Adrenal gland (tissue), 12 donors: Measurements from ENCODE around the gene ISCA1. TPM values are rescaled to one million over a fixed set of nuclear protein-coding genes. Genes with fewer than 3 reads are reported as not detected.
"Not testable (repeated sequence)": the region's sequence is repeated elsewhere in the genome, so short reads cannot be mapped to it uniquely, and the experiment has no call there.

Experiments
- DNase-seq, 7 donors: peaks; one replicate each; pipeline ENCODE4 v3.0.0-alpha.2; 2019 to 2020
- H3K27ac ChIP-seq, 5 donors: fragments of 200-600 bp; sonication (generic) in 4 of 5; 1 replicate in 3 of 5; 2 replicates in 2 of 5; pipeline versions ENCODE4 v1.5.1 to v1.8.0; 2016 to 2020; ENCODE audit warnings: mild to moderate bottlenecking in 1 of 5
- H3K27me3 ChIP-seq: fragments of 200-600 bp; 2 replicates; pipeline ENCODE4 v1.8.0; 2021
- H3K36me3 ChIP-seq, 2 donors: fragments of 200-600 bp; replicated peaks in 1 of 2; 1 replicate in 1 of 2; 2 replicates in 1 of 2; pipeline versions ENCODE4 v1.5.1 to v1.8.0; 2018 to 2022
- H3K4me1 ChIP-seq, 2 donors: fragments of 200-600 bp; replicated peaks in 1 of 2; 1 replicate in 1 of 2; 2 replicates in 1 of 2; pipeline versions ENCODE4 v1.5.1 to v1.8.0; 2018 to 2021
- H3K4me3 ChIP-seq, 4 donors: fragments of 200-600 bp; sonication (generic) in 3 of 4; one replicate each; pipeline ENCODE4 v1.5.1; 2016 to 2018
- H3K9me3 ChIP-seq, 3 donors: fragments of 200-600 bp; sonication (generic) in 1 of 3; replicated peaks in 1 of 3; 1 replicate in 2 of 3; 2 replicates in 1 of 3; pipeline versions ENCODE4 v1.5.1 to v1.8.0; 2016 to 2021
- CTCF ChIP-seq, 6 experiments: fragments of 450-650 bp in 4 of 6; fragments of 200-600 bp in 2 of 6; sonication (generic) in 1 of 6; IDR thresholded peaks; 1 replicate in 5 of 6; 2 replicates in 1 of 6; pipeline versions ENCODE4 v1.5.1 to v1.8.0; 2016 to 2021; ENCODE audit warnings: antibody characterized with exemption in 6 of 6, mild to moderate bottlenecking in 2 of 6, moderate library complexity in 1 of 6
- POLR2A ChIP-seq, 2 donors: fragments of 450-650 bp; IDR thresholded peaks; one replicate each; pipeline ENCODE4 v1.6.1; 2017; ENCODE audit warnings: antibody characterized with exemption in 2 of 2, mild to moderate bottlenecking in 2 of 2, moderate library complexity in 1 of 2
- WGBS, 4 donors: extraction: QIAGEN DNeasy Blood & Tissue Kit in 2 of 4; methylation state at CpG; one replicate each; pipeline versions ENCODE4 v1.1.5 to v1.1.7; 2013 to 2017; 5-methylcytosine and 5-hydroxymethylcytosine counted together
- intact Hi-C, 2 donors: fragments of 100-400 bp; cut with DNase I; formaldehyde crosslinking; loops; one replicate each; pipeline versions ENCODE4 v1.14.1 to v1.15.0; 2022 to 2023
- polyA plus RNA-seq, 3 donors: library from polyadenylated mRNA; stranded (reverse); fragments of 200-250 nt in 2 of 3; fragments of 350-450 nt in 1 of 3; fragmentation: Illumina TruSeq in 1 of 3; extraction: RNeasy Lipid Tissue Mini Kit (QIAGEN cat#74804) in 1 of 3; gene quantifications; one replicate each; pipeline ENCODE4 v1.2.3, GENCODE V29; 2013 to 2014
- total RNA-seq, 9 donors: library from RNA; depleted of rRNA in 4 of 9; stranded (reverse); fragments of >200 nt in 4 of 9; fragments of 120-200 nt in 1 of 9; fragmentation: NEBNext Ultra II Directional in 1 of 9; extraction: Animal tissue kit (Norgen Biotek cat#: 25700) in 1 of 9; gene quantifications; one replicate each; pipeline versions ENCODE4 v1.1.0 to v1.2.4, GENCODE V29; 2013 to 2023
- donor health status: healthy with polysubstance abuse.
- donor health status: Bipolar disorder and iron deficiency.
- donor health status: DM: yes; HTN: yes; CAD: no.
- donor health status: DM: no; HTN: no; CAD: no.
- donor health status: DM: no; HTN: no; CAD: no.
- donor health status: DM: yes; HTN: yes; CAD: no.

The ISCA1 gene
- total and polyA plus RNA-seq, 12 donors = 16.3 to 128 (median 50.7) TPM

GRCh38 chr9:86300701-86301100, 18.4 kb upstream of the ISCA1 start:
- WGBS, 4 donors = 94 to 97% (median 96%) methylated on average over 2 of the region's 2 CpGs
- intact Hi-C loops = no loop called here
- Histone ChIP-seq H3K4me1 (peaks cover 3 to 13% of the 10 kb centered on the region in 2 donors), H3K9me3 (no peaks in the 10 kb centered on the region), H3K27ac (no peak overlapping the region), H3K4me3 (no peak overlapping the region), H3K27me3 (no peaks in the 10 kb centered on the region), H3K36me3 (peaks cover 0 to 72% of the 10 kb centered on the region in 2 donors)
- TF ChIP-seq POLR2A (IDR thresholded peaks at IDR 0.05) (no peak), CTCF (IDR thresholded peaks at IDR 0.05) (no peak)
- no peak for DNase-seq

- 60 to 71% (median 65%) methylated on average over 10 to 11 of the region's 11 CpGs for WGBS, 4 donors
- Histone ChIP-seq H3K36me3 (peaks cover 0 to 57% of the 10 kb centered on the region in 2 donors), H3K9me3 (no peaks in the 10 kb centered on the region)
These were observed 16.5 kb upstream of the ISCA1 start for GRCh38 chr9:86298873-86299272.

GRCh38 chr9:86290341-86290740, 8.0 kb upstream of the ISCA1 start:
- H3K9me3 ChIP-seq, intact Hi-C loops, H3K4me3 ChIP-seq, H3K4me1 ChIP-seq, H3K27ac ChIP-seq, H3K27me3 ChIP-seq, DNase-seq: not testable (repeated sequence)
- WGBS, 4 donors = 89 to 92% (median 90%) methylated on average over 6 of the region's 6 CpGs
- peaks cover 0 to 12% of the 10 kb centered on the region in 2 donors for H3K36me3 ChIP-seq

More at GRCh38 chr9:86298873-86299272, 16.5 kb upstream of the ISCA1 start:
- H3K4me1 ChIP-seq = peaks cover 0 to 7% of the 10 kb centered on the region in 2 donors
- peak overlapping the region in 2 of 5 donors; percentile 30 to 38 for H3K27ac ChIP-seq
- peak in 5 of 7 donors; percentile 32 to 65 (median 56) for DNase-seq
- peak overlapping the region in 1 of 4 donors; percentile 16 for H3K4me3 ChIP-seq
- TF ChIP-seq CTCF (IDR thresholded peaks at IDR 0.05) = no peak
- TF ChIP-seq POLR2A (IDR thresholded peaks at IDR 0.05) = no peak
- H3K27me3 ChIP-seq = no peaks in the 10 kb centered on the region
- intact Hi-C loops = no loop called here

GRCh38 chr9:86288499-86289198, 6.3 kb upstream of the ISCA1 start:
- 90 to 93% (median 92%) methylated on average over 6 of the region's 6 CpGs for WGBS, 4 donors
- TF ChIP-seq CTCF (IDR thresholded peaks at IDR 0.05) (no peak), POLR2A (IDR thresholded peaks at IDR 0.05) (no peak)
- Histone ChIP-seq H3K36me3 (peaks cover 0 to 12% of the 10 kb centered on the region in 2 donors), H3K4me1 (no peaks in the 10 kb centered on the region), H3K4me3 (no peak overlapping the region), H3K27me3 (no peaks in the 10 kb centered on the region), H3K9me3 (no peaks in the 10 kb centered on the region), H3K27ac (no peak overlapping the region)
- intact Hi-C loops = no loop called here
- no peak for DNase-seq

- Histone ChIP-seq H3K9me3 (no peaks in the 10 kb centered on the region), H3K27ac (peak overlapping the region in 1 of 5 donors; percentile 7), H3K36me3 (peaks cover 0 to 12% of the 10 kb centered on the region in 2 donors), H3K4me3 (no peak overlapping the region), H3K4me1 (peaks cover 0 to 5% of the 10 kb centered on the region in 2 donors), H3K27me3 (no peaks in the 10 kb centered on the region)
- peak in 6 of 7 donors; percentile 31 to 80 (median 52) for DNase-seq
- peak in 5 of 6 experiments; percentile 16 to 42 (median 27) for TF ChIP-seq CTCF (IDR thresholded peaks at IDR 0.05)
- no peak for TF ChIP-seq POLR2A (IDR thresholded peaks at IDR 0.05)
- 48 to 72% (median 59%) methylated on average over 7 of the region's 7 CpGs for WGBS, 4 donors
- intact Hi-C loops = no loop called here
These were observed 4.7 kb upstream of the ISCA1 start for GRCh38 chr9:86287013-86287412.
